Measurements from ENCODE around the gene NKX6-2.

NKX6-2 gene

DNA sequence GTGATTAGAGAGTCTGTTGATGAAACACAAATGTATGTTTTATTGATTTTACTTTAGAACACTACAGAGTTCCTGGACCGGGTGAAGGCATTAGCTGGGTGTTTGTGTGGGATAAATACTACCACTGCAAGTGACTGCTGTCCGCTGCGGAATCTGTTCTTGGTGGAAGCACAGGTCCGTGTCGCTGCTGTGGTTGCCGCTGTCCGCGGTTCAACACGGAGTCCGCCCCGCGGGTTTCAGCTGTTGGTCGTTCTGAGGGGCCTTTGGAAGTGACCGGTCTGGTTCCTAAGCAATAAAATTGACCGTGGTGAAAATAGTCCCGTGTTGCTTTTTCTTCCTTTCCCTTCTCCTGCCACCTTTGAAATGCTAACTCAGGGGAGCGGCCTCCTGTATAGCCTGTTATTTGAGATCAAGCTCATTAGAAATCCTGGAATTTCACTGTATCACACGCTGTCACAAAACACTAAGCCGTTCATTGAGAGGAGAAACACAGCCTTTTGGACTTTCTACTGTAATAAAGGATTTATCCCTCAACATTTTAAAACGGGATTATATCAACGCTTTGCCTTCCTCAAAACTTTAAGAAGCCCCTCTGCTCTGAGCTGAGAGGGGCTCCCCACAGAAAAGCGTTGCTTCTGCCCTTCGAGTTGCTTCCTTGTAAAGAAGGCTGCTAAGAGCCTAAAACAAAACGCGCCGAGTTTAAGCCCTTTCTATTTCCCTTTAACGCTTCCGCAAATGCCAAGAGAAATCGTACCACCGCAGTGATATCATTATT lies 2.6 kb downstream of the NKX6-2 start:
- H3K27ac ChIP-seq = no peak overlapping the region
- H3K27me3 ChIP-seq (replicated peaks) = peaks cover 37% of the 10 kb centered on the region
- no peaks in the 10 kb centered on the region for H3K36me3 ChIP-seq (replicated peaks)
- DNase-seq = no peak
- H3K4me3 ChIP-seq (ENCODE audit: low read depth, low read length) = no peak overlapping the region
- TF ChIP-seq, protein P1, sequence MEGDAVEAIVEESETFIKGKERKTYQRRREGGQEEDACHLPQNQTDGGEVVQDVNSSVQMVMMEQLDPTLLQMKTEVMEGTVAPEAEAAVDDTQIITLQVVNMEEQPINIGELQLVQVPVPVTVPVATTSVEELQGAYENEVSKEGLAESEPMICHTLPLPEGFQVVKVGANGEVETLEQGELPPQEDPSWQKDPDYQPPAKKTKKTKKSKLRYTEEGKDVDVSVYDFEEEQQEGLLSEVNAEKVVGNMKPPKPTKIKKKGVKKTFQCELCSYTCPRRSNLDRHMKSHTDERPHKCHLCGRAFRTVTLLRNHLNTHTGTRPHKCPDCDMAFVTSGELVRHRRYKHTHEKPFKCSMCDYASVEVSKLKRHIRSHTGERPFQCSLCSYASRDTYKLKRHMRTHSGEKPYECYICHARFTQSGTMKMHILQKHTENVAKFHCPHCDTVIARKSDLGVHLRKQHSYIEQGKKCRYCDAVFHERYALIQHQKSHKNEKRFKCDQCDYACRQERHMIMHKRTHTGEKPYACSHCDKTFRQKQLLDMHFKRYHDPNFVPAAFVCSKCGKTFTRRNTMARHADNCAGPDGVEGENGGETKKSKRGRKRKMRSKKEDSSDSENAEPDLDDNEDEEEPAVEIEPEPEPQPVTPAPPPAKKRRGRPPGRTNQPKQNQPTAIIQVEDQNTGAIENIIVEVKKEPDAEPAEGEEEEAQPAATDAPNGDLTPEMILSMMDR (IDR thresholded peaks at IDR 0.05; ENCODE audit: low read depth, low read length, missing control alignments) = no peak
- in situ Hi-C loops (cut with HindIII; ENCODE audit: low pct_ligation_motif_present, low sequenced_read_pairs) = no loop called here

DNA sequence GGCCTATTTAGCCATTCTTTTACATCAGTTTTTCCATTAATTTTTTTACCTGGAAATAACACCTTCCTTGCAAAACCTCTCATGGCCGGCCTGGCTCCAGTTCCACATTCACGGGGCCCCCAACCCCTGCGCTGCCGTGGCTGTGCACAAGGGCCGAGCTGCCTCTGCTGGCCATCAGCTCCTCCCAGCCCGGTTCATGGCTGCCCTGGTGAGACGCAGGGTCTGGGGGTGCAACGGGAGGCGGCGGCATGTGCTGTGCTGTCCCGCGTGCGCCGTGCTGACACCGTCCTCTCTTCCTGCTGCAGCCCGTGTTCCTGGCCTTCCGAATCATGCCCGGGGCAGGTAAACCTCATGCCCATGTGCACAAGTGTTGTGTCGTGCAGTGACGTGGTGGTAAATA lies 4.4 kb downstream of the NKX6-2 start:
- Histone ChIP-seq H3K27me3 (replicated peaks) (peaks cover 22% of the 10 kb centered on the region), H3K4me3 (ENCODE audit: low read depth, low read length) (no peak overlapping the region), H3K27ac (no peak overlapping the region), H3K36me3 (replicated peaks) (no peaks in the 10 kb centered on the region)
- in situ Hi-C loops (cut with HindIII; ENCODE audit: low pct_ligation_motif_present, low sequenced_read_pairs) = no loop called here
- TF ChIP-seq, protein P1 (IDR thresholded peaks at IDR 0.05; ENCODE audit: low read depth, low read length, missing control alignments) = no peak
- no peak for DNase-seq

DNA sequence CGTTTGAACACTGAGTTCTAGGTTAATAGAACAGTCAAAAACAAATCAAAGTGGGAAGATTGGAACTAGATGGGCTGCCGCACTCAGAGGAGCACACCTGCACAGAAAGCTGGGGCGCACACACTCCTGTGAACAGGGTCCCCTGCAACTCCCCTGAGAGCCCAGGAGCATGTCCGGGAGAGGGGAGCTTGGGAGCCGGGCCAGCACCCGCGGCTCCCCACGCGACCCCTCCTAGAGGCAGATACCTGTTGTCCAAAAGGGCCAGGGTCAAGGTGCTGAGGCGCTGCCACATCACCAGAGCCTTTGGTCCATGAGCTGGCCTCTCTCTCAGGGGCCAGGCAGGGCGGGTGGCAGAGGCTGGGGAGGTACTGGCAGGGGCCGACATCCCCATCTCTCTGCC lies 5.6 kb downstream of the NKX6-2 start:
- in situ Hi-C loops (cut with HindIII; ENCODE audit: low pct_ligation_motif_present, low sequenced_read_pairs) = no loop called here
- TF ChIP-seq, protein P1 (IDR thresholded peaks at IDR 0.05; ENCODE audit: low read depth, low read length, missing control alignments) = no peak
- DNase-seq = no peak
- Histone ChIP-seq H3K4me3 (ENCODE audit: low read depth, low read length) (no peak overlapping the region), H3K27ac (no peak overlapping the region), H3K27me3 (replicated peaks) (peaks cover 15% of the 10 kb centered on the region), H3K36me3 (replicated peaks) (no peaks in the 10 kb centered on the region)

DNA sequence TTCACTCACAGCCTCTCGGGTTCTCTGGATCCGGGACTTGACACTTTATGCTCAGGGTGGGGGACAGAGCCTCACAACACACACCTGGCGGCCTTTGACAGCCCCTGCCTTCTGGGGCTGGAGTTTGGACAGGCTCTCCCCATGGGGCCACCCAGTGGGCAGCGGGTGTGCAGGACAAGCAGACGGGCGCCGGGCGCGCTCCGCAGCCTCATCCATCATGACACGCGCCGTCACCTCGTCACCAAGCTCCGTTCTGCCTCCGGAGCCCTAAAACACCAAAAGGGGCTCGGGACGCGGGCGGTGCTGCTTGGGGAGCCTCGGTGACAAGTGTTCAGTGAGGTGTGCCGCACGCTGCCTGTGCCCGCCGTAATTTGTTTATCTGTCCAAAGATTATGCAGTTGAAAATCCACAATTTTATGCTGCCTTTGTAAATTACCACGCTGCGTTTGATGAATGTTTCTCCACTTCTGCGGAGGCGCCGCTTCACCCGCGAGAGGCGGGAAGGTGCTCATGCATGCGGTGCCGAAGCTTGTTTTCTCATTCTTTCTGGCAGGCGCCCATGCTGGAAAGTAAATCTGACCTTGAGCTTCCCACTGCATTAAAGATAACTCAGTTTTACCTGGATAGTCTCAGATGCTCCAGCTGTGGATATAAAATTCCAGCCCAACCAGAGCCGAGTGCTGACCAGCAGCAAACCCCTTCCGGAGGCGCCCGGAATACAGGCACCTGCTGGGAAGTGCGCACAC lies 6.2 kb downstream of the NKX6-2 start:
- H3K27me3 ChIP-seq (replicated peaks) = peaks cover 9% of the 10 kb centered on the region
- H3K36me3 ChIP-seq (replicated peaks) = no peaks in the 10 kb centered on the region
- in situ Hi-C loops (cut with HindIII; ENCODE audit: low pct_ligation_motif_present, low sequenced_read_pairs) = no loop called here
- no peak overlapping the region for H3K4me3 ChIP-seq (ENCODE audit: low read depth, low read length)
- TF ChIP-seq, protein P1 (IDR thresholded peaks at IDR 0.05; ENCODE audit: low read depth, low read length, missing control alignments) = no peak
- no peak overlapping the region for H3K27ac ChIP-seq
- DNase-seq = no peak

DNA sequence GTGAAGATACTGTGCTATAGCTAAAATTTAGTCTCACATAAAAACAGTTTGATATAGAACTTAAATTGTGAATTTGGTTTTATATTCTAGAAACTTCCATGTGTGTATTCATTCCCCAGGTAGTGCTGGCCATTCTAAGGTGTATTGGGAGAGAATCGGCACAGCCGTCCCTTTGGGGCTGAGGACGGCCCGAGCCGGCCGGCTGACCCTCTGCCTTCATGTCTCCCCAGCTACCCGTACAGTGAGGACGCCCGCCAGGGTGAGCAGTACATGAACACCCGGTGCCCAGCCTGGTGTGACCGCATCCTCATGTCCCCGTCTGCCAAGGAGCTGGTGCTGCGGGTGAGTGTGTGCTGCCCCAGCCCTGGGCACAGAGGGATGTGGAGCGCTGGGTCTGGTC lies 8.5 kb downstream of the NKX6-2 start:
- Histone ChIP-seq H3K36me3 (replicated peaks) (no peaks in the 10 kb centered on the region), H3K4me3 (ENCODE audit: low read depth, low read length) (no peak overlapping the region), H3K27ac (no peak overlapping the region), H3K27me3 (replicated peaks) (no peaks in the 10 kb centered on the region)
- TF ChIP-seq, protein P1 (IDR thresholded peaks at IDR 0.05; ENCODE audit: low read depth, low read length, missing control alignments) = no peak
- in situ Hi-C loops (cut with HindIII; ENCODE audit: low pct_ligation_motif_present, low sequenced_read_pairs) = no loop called here
- DNase-seq = no peak

Measured in brain microvascular endothelial cell (primary cell).